LNCAP (cell line): ENCODE data around the gene ZDHHC11.

ENCODE experiments used
- CTCF ChIP-seq: fragments of 450-650 bp; IDR thresholded peaks from 2 replicates; pipeline ENCODE4 v1.5.1; 2017; ENCODE audit warnings: mild to moderate bottlenecking

Gene ZDHHC11

GRCh38 chr5:888638-889035 lies 37.9 kb upstream of the ZDHHC11 start:
- no peak for TF ChIP-seq CTCF

GRCh38 chr5:887947-888637 lies 37.3 kb upstream of the ZDHHC11 start:
- no peak for TF ChIP-seq CTCF

- no peak for TF ChIP-seq CTCF
Measured at GRCh38 chr5:886716-887325, 36.0 kb upstream of the ZDHHC11 start.

GRCh38 chr5:886036-886435 lies 35.2 kb upstream of the ZDHHC11 start:
- TF ChIP-seq CTCF: no peak

GRCh38 chr5:885529-885928 lies 34.7 kb upstream of the ZDHHC11 start:
- no peak for TF ChIP-seq CTCF

GRCh38 chr5:885127-885442 lies 34.3 kb upstream of the ZDHHC11 start:
- TF ChIP-seq CTCF: no peak

GRCh38 chr5:884345-885126 lies 33.8 kb upstream of the ZDHHC11 start:
- no peak for TF ChIP-seq CTCF
